ENCODE measurements around the gene CCDC74B.
"Not testable (repeated sequence)": the region's sequence is repeated elsewhere in the genome, so short reads cannot be mapped to it uniquely, and the experiment has no call there.

GRCh38 chr2:130166611-130167010 is 21.7 kb upstream of the CCDC74B start:
- TF ChIP-seq CTCF (optimal IDR thresholded peaks at IDR 0.05 in 1 of 3, IDR thresholded peaks at IDR 0.05 in 1 of 3, conservative IDR thresholded peaks at IDR 0.05 in 1 of 3; ENCODE audit: extremely low read depth in 1 of 3, insufficient read depth in 2 of 3, low read length in 3 of 3); EZH2 (IDR thresholded peaks at IDR 0.05; ENCODE audit: low read length): not testable (repeated sequence)
